ENCODE data around the gene MYOM3.

The MYOM3 gene

DNA sequence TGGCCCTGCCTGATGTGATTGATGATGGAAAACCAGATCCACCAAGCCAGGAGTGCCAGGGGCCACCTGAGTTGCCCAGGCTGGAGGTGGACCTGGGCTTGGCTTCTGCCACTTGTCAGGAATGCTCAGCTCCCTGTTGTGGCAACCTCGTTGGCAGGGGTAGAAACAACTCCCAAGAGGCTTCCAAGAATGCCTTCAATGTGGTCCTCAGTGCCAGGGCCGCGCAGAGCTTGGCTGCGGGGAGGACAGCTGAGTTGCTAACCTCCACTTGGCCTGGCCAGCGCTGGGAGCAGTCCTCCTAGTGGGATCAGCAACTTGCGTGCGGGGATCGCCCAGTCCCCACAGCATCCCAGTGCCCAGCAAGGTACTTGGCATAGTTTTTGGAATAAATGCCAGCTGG is 9.0 kb downstream of the MYOM3 start:
- Histone ChIP-seq H3K27me3 (ENCODE audit: low read depth) (no peaks in the 10 kb centered on the region), H3K4me3 (no peak overlapping the region), H3K9me3 (no peaks in the 10 kb centered on the region), H3K36me3 (replicated peaks) (no peaks in the 10 kb centered on the region), H3K4me1 (no peaks in the 10 kb centered on the region)
- in situ Hi-C loops (cut with MboI; ENCODE audit: low sequenced_read_pairs) = no loop called here
- DNase-seq (ENCODE audit: low spot score in 2 of 2) = no peak

DNA sequence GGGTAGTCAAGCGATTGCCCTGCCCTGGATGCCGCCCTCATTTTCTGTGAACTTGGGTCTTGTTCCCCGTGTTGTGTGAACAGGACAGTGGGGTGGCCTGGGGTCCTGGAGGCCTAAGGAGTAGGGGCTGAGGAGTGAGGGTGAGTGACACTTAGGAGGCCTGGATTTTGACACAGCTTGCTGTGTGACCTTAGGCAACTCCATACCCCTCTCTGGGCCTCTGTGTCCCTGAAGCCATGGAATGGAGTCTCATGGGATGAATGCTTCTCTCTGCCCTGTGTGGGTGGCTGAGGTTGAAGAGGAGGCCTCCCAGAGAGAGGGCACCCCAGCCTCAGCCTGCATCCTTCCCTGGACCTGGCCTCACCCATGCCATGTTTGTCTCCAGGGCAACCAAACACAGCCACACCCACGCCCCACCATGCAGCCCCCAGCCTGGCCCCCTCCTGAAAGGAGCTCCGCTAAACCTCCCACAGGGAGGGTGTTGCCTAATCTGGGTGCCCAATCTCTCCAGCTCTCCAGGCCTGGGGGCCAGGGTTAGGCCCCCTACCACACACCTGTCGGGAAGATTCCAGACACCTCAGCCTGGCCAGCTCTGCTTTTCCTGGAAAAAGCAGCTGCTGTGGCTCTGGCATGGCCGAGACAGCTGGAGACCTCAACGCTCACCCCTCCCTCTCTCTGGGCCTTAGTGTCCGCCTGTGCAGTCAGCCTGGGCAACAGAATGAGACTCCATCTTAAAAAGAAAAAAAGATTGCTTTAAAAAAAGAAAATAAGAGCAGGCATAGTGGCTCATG is 9.9 kb downstream of the MYOM3 start:
- Histone ChIP-seq H3K9me3 (no peaks in the 10 kb centered on the region), H3K4me1 (no peaks in the 10 kb centered on the region), H3K4me3 (no peak overlapping the region), H3K27me3 (ENCODE audit: low read depth) (no peaks in the 10 kb centered on the region), H3K36me3 (replicated peaks) (no peaks in the 10 kb centered on the region)
- in situ Hi-C loops (cut with MboI; ENCODE audit: low sequenced_read_pairs) = no loop called here
- DNase-seq (ENCODE audit: low spot score in 2 of 2) = peak in 1 of 2 experiments; percentile 25

DNA sequence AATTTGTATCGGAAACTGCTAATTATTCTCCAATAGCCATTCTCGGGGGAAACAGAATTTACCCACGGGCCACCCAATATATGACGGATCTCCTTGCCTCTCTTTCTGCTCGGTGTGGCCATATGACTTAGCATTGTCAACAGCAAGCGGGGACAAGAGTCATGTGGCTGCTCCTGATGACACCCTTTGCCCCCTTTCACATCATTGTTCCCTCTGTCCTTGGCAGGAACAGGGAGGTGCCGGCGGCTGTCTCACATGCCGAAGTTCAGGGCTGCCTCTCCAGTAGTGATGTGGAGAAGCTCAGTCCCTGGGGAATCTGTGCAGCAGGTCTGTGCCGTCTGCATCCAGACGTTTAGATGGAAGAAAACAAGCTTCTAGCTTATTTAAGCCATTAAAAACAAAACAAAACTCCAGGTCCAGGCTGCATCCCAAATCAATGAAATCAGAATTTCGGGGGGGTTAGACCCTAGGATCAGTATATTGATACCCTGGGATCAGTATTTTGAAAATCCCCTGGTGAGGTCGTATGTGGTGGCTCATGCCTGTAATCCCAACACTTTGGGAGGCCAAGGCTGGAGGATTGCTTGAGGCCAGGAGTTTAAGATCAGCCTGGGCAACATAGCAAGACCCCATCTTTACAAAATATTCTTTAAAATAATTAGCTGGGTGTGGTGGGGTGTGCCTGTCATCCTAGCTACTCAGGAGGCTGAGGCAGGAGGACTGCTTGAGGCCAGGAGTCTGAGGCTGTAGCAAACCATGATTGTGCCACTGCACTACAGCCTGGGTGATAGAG is 10.8 kb downstream of the MYOM3 start:
- H3K4me3 ChIP-seq = no peak overlapping the region
- H3K4me1 ChIP-seq = no peaks in the 10 kb centered on the region
- in situ Hi-C loops (cut with MboI; ENCODE audit: low sequenced_read_pairs) = no loop called here
- H3K36me3 ChIP-seq (replicated peaks) = no peaks in the 10 kb centered on the region
- DNase-seq (ENCODE audit: low spot score in 2 of 2) = no peak
- H3K27me3 ChIP-seq (ENCODE audit: low read depth) = no peaks in the 10 kb centered on the region
- H3K9me3 ChIP-seq = no peaks in the 10 kb centered on the region

DNA sequence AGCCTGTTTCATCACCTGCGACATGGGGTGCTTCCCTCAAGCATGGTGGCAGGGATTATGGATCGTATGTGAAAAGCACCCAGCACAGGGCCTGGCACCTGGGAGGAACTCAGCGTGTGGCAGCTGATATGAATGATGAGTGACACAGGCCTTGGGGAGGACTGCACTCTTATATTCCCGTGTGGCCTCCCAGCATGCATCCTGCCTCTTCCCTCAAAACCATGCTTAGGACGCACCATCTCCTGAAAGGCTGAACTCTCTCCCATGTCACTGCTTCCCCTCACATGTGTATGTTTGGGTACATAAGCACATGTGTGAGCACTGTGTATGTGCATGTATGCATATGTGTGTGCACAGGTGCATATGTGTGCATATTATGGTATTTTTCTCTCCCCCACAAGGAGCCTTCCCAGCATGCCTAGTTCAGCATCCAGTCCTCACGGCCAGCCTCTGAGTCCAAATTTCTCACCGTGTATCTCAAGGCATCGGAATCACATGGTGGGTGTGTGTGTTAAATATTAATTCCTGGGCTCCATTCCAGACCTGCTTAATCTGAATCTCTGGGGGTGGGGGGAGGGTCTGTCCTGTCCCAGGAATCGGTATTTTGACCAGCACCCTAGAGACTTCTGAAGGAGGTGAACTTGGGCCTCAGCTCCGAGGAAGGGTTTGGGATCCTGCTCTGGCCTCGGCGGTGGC is 12.8 kb downstream of the MYOM3 start:
- H3K36me3 ChIP-seq (replicated peaks) = no peaks in the 10 kb centered on the region
- no peak for DNase-seq (ENCODE audit: low spot score in 2 of 2)
- no peaks in the 10 kb centered on the region for H3K4me1 ChIP-seq
- no peak overlapping the region for H3K4me3 ChIP-seq
- in situ Hi-C loops (cut with MboI; ENCODE audit: low sequenced_read_pairs) = no loop called here
- no peaks in the 10 kb centered on the region for H3K27me3 ChIP-seq (ENCODE audit: low read depth)
- no peaks in the 10 kb centered on the region for H3K9me3 ChIP-seq

DNA sequence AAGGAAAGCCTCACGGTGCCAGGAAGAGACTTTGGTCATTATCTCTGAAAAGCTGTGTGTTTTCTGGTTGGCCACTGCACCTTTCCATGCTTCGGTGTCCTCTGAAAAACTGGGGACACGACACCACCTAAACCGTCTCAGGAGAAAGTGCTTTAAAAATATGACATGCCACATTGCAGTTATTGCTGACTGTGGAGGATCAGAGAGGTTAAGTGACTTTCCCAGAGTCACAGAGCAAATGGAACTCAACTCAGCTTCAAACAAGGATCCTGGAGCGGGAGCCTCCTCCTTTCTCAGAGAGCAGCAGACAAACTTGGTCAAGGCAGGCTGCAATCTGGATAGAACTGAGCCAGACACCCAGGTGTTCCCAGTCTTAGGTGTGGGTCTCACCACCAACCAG is 13.8 kb downstream of the MYOM3 start:
- no peaks in the 10 kb centered on the region for H3K27me3 ChIP-seq (ENCODE audit: low read depth)
- no peaks in the 10 kb centered on the region for H3K4me1 ChIP-seq

DNA sequence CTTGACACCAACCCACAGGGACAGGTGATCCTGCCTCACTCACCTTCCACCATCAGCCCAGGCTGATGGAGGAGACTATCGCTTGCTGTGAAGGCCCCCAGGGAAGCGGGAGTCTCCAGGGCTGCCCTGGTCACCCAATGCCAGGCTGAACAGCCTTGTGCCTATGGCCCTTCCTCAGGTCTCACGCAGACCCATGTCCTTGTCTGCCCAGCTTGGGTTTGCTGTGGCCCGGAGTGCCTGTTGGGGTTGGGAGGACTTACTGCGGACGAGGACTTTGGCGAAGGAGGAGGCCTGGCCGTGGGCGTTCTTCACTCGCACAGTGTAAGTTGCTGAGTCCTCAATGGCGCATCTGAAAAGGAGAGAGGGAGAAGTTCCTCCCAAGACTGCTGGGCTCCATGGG is 14.3 kb downstream of the MYOM3 start:
- no peaks in the 10 kb centered on the region for H3K4me1 ChIP-seq
- no peak overlapping the region for H3K4me3 ChIP-seq
- in situ Hi-C loops (cut with MboI; ENCODE audit: low sequenced_read_pairs) = no loop called here
- no peaks in the 10 kb centered on the region for H3K27me3 ChIP-seq (ENCODE audit: low read depth)
- no peak for DNase-seq (ENCODE audit: low spot score in 2 of 2)
- H3K36me3 ChIP-seq (replicated peaks) = no peaks in the 10 kb centered on the region
- H3K9me3 ChIP-seq = no peaks in the 10 kb centered on the region

More for the DNA sequence above, 13.8 kb downstream of the MYOM3 start:
- Histone ChIP-seq H3K9me3 (no peaks in the 10 kb centered on the region), H3K36me3 (replicated peaks) (no peaks in the 10 kb centered on the region), H3K4me3 (no peak overlapping the region)
- in situ Hi-C loops (cut with MboI; ENCODE audit: low sequenced_read_pairs) = no loop called here
- DNase-seq (ENCODE audit: low spot score in 2 of 2) = no peak

DNA sequence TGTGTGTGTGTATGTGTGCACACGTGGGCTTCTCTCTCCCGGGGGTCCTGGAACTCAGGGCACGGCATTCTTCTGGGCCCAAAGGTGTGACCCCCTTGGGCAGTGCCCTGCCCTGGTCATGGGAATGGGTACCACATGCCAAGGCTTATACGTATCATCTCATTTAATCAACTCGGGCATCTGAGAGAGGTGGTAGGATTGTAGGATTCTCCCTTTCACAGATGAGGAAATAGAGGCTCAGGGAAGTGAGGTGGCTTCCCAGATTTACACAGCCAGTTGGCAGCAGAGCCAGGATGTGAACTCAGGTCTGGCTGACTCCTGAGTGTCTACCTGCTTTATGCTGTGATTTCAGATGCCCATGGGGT is 15.2 kb downstream of the MYOM3 start:
- no peak for DNase-seq (ENCODE audit: low spot score in 2 of 2)
- H3K4me3 ChIP-seq = no peak overlapping the region

DNA sequence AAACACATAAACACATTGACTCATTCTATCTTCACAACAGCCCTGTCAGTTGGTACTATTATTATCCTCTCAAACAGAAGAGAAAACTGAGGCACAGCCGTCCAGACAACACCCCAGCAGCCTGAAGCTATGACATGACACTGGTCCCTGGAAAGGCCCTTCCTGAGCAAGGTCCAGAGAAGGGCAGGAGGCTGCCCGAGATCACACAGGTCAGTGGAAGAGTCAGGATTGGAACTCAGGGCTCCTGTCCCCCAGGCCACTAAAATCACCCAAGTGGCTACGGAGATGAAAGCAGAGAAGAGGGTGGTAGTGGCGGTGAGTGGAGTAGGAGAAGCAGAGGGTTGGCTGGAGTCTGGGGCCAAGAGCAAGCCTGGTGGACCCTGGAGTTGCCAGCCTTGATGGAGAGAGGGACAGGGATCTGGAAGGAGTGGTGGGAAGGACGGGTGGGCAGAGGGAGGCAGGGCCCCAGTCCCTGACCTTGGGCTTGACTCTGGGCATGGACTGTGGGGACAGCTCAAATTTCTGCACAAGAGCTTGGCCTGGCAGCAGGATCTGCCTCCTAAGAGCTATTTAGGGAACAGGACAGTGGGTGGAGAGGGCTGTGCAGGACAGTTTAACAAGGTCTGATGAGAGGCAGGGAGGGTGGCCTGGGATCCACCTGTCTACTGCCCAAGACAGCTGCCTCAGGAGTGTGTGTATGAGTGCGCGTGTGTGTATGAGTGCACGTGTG is 15.8 kb downstream of the MYOM3 start:
- H3K4me1 ChIP-seq = no peaks in the 10 kb centered on the region
- H3K36me3 ChIP-seq (replicated peaks) = no peaks in the 10 kb centered on the region
- in situ Hi-C loops (cut with MboI; ENCODE audit: low sequenced_read_pairs) = no loop called here
- no peak overlapping the region for H3K4me3 ChIP-seq
- H3K9me3 ChIP-seq = no peaks in the 10 kb centered on the region
- DNase-seq (ENCODE audit: low spot score in 2 of 2) = no peak
- H3K27me3 ChIP-seq (ENCODE audit: low read depth) = no peaks in the 10 kb centered on the region

More for the DNA sequence above, 15.2 kb downstream of the MYOM3 start:
- H3K9me3 ChIP-seq = no peaks in the 10 kb centered on the region
- H3K4me1 ChIP-seq = no peaks in the 10 kb centered on the region
- in situ Hi-C loops (cut with MboI; ENCODE audit: low sequenced_read_pairs) = no loop called here
- no peaks in the 10 kb centered on the region for H3K27me3 ChIP-seq (ENCODE audit: low read depth)
- no peaks in the 10 kb centered on the region for H3K36me3 ChIP-seq (replicated peaks)

DNA sequence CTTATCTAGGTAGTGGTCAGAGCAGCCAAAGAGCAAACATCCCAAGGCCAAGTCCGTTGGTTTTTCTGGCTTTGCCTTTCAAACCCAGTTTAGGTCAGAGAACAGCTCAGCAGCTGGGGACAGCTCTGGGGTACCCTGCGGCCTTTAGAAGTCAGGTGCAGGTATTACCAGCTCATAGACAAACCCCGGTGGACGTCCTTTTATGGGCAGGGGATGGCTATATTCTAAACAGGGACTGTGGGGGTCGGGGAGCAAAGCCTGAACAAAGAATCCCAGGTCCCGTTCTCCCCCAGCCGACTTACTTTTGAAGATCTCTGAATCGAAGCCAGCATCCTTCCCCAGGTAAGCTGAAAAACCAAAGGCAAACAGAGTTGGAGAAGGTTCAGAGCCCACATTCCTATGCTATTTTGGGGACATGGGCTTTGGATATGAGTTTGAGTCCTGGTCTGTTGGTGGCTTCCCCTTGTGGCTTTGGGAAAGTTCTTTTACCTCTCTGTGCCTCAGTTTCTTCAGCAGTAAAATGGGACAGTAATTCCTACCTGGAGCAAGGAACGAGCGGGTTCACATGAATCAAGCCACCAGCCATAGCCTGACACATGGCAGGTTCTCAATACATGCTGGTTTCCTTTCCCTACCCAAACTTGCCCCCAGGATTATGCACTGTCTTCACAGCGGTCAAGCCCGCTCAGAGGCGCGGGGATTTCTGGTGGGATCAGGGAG is 16.6 kb downstream of the MYOM3 start:
- Histone ChIP-seq H3K36me3 (replicated peaks) (no peaks in the 10 kb centered on the region), H3K27me3 (ENCODE audit: low read depth) (no peaks in the 10 kb centered on the region), H3K4me3 (no peak overlapping the region), H3K4me1 (no peaks in the 10 kb centered on the region), H3K9me3 (no peaks in the 10 kb centered on the region)
- in situ Hi-C loops (cut with MboI; ENCODE audit: low sequenced_read_pairs) = no loop called here
- DNase-seq (ENCODE audit: low spot score in 2 of 2) = no peak

DNA sequence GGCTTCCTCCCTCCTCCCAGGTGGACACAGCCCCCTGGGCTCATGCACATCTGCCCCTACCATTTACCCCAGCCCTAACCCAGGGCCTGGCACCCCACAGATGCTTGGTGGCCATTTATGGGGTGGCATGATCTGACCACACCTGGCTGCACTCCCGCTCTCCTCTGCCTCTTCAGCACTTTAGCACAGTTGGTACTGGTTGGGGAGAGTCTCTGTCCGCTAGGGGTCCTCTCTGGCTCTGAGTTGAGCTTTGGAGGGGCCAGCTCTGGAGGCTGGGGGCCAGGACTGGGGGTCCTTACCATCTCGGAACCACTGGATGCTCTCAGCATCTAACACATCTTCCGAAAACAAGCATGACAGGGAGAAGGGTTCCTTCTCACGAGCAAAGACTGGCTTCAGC is 17.4 kb downstream of the MYOM3 start:
- H3K9me3 ChIP-seq = no peaks in the 10 kb centered on the region
- no peaks in the 10 kb centered on the region for H3K4me1 ChIP-seq
- DNase-seq (ENCODE audit: low spot score in 2 of 2) = no peak
- H3K27me3 ChIP-seq (ENCODE audit: low read depth) = no peaks in the 10 kb centered on the region
- H3K4me3 ChIP-seq = no peak overlapping the region
- no peaks in the 10 kb centered on the region for H3K36me3 ChIP-seq (replicated peaks)
- in situ Hi-C loops (cut with MboI; ENCODE audit: low sequenced_read_pairs) = no loop called here

DNA sequence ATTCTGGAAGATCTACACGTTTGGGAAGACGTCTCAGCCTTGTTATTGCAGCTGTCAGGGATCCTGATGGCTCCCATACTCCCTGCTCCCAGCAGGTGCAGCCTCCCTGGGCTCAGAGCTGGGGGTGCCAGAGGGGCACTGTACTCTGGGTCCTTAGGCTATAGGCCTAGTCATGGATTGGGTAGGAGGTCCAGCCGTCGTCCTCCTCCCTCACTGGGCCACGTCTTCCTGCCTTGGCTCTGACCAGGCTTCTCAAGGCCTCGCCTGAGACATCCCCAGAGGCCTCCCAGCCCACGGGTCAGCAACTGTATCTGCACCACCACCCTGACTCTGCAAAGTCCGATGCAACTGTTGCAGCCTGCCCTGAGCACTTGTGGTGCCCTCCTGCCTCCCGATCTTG is 18.2 kb downstream of the MYOM3 start:
- Histone ChIP-seq H3K4me3 (no peak overlapping the region), H3K36me3 (replicated peaks) (no peaks in the 10 kb centered on the region), H3K9me3 (no peaks in the 10 kb centered on the region), H3K27me3 (ENCODE audit: low read depth) (no peaks in the 10 kb centered on the region), H3K4me1 (no peaks in the 10 kb centered on the region)
- no peak for DNase-seq (ENCODE audit: low spot score in 2 of 2)
- in situ Hi-C loops (cut with MboI; ENCODE audit: low sequenced_read_pairs) = no loop called here

DNA sequence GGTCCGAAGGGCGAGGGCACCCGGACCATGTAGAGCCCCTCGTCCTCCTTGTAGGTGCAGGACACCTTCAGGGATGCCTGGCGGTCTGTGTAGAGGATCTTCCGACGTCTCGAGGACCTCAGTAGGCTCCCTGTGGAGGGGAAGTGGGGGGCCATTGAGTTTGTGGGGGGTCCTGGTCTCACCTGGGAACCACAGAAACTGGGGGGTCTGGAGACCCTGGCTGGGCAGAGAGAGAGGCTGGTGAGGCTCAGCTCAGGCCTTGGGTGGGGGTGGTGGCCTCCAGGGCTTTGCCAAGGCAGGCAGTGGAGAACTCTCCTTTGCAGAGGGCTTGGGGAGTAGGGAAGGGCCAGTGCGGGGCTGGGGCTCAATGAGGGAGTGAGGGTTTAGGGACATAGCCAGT is 19.0 kb downstream of the MYOM3 start:
- no peaks in the 10 kb centered on the region for H3K4me1 ChIP-seq
- no peaks in the 10 kb centered on the region for H3K27me3 ChIP-seq (ENCODE audit: low read depth)
- H3K4me3 ChIP-seq = no peak overlapping the region
- DNase-seq (ENCODE audit: low spot score in 2 of 2) = no peak
- no peaks in the 10 kb centered on the region for H3K9me3 ChIP-seq
- no peaks in the 10 kb centered on the region for H3K36me3 ChIP-seq (replicated peaks)
- in situ Hi-C loops (cut with MboI; ENCODE audit: low sequenced_read_pairs) = no loop called here

DNA sequence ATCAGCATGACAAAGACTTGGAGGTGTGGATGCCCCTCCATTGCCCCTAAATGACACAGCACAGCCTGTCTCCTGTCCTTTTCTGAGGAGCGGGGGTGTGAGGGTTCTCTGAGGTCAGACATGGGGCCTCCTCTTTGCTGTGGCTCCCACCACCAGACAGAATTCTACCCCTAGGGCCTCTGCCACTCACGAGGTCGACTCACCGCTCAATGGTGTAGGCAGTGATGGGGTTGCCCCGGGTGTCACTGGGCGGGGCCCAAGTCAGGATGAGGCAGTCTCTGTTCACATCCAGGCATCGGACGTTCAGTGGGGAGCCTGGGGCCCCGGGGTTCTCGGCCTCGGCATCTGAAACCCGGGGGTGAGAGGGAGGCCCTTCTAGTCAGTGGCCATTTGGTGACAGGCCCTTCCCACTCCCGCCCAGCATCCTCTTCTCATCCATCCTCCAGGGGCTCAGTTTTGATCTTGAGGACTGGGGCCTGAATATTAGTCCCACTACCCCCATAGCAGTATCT is 19.9 kb downstream of the MYOM3 start:
- Histone ChIP-seq H3K9me3 (no peaks in the 10 kb centered on the region), H3K36me3 (replicated peaks) (no peaks in the 10 kb centered on the region), H3K4me3 (no peak overlapping the region), H3K27me3 (ENCODE audit: low read depth) (no peaks in the 10 kb centered on the region), H3K4me1 (no peaks in the 10 kb centered on the region)
- DNase-seq (ENCODE audit: low spot score in 2 of 2) = no peak
- in situ Hi-C loops (cut with MboI; ENCODE audit: low sequenced_read_pairs) = no loop called here
